Lower lobe of right lung (tissue), 2 donors: ENCODE data around the gene CMTM2. TPM values are rescaled to one million over a fixed set of nuclear protein-coding genes. Genes with fewer than 3 reads are reported as not detected.

Experiments used
- ATAC-seq, 2 donors: fragments of 200-7000 bp; cut with Tn5 transposase; one replicate each; pipeline ENCODE4 v1.9.1; 2020 to 2022; ENCODE audit warnings: mild to moderate bottlenecking in 2 of 2, moderate library complexity in 2 of 2
- DNase-seq: peaks from one replicate; pipeline ENCODE4 v3.0.0-alpha.2; 2020
- H3K27ac ChIP-seq: fragments of 200-600 bp; one replicate; pipeline ENCODE4 v1.8.0; 2022
- H3K27me3 ChIP-seq: fragments of 200-600 bp; one replicate; pipeline ENCODE4 v1.8.0; 2022; ENCODE audit warnings: low read depth
- H3K36me3 ChIP-seq: fragments of 200-600 bp; one replicate; pipeline ENCODE4 v1.8.0; 2022; ENCODE audit warnings: mild to moderate bottlenecking
- H3K4me1 ChIP-seq: fragments of 200-600 bp; one replicate; pipeline ENCODE4 v1.8.0; 2022
- H3K4me3 ChIP-seq: fragments of 200-600 bp; one replicate; pipeline ENCODE4 v1.8.0; 2022; ENCODE audit warnings: mild to moderate bottlenecking
- H3K9me3 ChIP-seq: fragments of 200-600 bp; one replicate; pipeline ENCODE4 v1.8.0; 2022
- intact Hi-C: fragments of 100-400 bp; cut with DNase I; formaldehyde crosslinking; loops from one replicate; pipeline ENCODE4 v1.11.0; 2022
- total RNA-seq: library from RNA; stranded (reverse); fragmentation: NEBNext Ultra II Directional; extraction: Animal tissue kit (Norgen Biotek cat#: 25700); gene quantifications from one replicate; pipeline ENCODE4 v1.2.1, GENCODE V29; 2021
- TF ChIP-seq, protein P1 (sequence below): fragments of 200-600 bp; IDR thresholded peaks from one replicate; pipeline ENCODE4 v1.8.0; 2022; ENCODE audit warnings: antibody characterized with exemption, mild to moderate bottlenecking
- donor health status: DM: no; HTN: yes; CAD: no; lungs with severe emphysema.

CMTM2 gene
- total RNA-seq, 1 donor from 2014 or later = 4.0 TPM

DNA sequence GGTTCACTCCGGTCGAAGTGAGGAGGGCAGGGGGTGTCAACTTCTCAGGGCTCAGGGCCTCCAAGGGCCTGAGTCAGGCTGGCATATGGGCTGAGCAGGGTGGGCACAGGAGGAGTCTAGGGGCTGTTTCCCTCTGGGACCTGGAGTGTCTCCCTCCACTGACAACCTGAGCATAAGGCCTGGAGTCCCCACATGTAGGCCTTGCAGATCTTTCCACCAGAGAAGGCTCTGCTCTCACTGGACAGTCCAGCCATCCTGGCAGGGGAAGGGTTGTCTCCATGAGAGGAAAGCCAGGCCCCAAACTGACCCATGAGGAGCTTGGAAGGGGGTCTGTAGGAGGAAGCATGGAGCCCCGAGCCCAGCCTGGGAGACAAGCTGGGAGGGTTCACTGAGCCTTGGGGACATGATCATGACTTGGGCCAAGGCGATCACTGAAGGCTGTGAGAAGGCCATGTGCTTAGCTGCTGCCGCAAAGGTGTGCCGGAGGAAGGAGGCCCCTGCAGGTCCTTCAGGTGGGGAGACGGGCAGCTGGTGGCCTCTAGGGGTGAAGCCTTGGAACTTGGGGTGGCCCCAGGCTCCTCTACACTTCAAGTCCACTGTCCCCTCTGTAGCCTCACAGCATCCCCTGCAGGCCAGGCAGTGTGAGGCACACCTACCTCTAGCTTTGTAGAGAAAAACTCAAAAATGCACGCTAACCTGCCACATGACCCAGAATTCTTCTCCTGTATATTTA lies 9.9 kb downstream of the CMTM2 start:
- ATAC-seq (peak; percentile 91 to 92), DNase-seq (peak; percentile 77)
- TF ChIP-seq, protein P1, sequence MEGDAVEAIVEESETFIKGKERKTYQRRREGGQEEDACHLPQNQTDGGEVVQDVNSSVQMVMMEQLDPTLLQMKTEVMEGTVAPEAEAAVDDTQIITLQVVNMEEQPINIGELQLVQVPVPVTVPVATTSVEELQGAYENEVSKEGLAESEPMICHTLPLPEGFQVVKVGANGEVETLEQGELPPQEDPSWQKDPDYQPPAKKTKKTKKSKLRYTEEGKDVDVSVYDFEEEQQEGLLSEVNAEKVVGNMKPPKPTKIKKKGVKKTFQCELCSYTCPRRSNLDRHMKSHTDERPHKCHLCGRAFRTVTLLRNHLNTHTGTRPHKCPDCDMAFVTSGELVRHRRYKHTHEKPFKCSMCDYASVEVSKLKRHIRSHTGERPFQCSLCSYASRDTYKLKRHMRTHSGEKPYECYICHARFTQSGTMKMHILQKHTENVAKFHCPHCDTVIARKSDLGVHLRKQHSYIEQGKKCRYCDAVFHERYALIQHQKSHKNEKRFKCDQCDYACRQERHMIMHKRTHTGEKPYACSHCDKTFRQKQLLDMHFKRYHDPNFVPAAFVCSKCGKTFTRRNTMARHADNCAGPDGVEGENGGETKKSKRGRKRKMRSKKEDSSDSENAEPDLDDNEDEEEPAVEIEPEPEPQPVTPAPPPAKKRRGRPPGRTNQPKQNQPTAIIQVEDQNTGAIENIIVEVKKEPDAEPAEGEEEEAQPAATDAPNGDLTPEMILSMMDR = peak; percentile 67
- Histone ChIP-seq H3K9me3 (no peaks in the 10 kb centered on the region), H3K4me3 (no peak overlapping the region), H3K27me3 (no peaks in the 10 kb centered on the region), H3K4me1 (peaks cover 30% of the 10 kb centered on the region), H3K27ac (no peak overlapping the region), H3K36me3 (no peaks in the 10 kb centered on the region)
- intact Hi-C loops = no loop called here

DNA sequence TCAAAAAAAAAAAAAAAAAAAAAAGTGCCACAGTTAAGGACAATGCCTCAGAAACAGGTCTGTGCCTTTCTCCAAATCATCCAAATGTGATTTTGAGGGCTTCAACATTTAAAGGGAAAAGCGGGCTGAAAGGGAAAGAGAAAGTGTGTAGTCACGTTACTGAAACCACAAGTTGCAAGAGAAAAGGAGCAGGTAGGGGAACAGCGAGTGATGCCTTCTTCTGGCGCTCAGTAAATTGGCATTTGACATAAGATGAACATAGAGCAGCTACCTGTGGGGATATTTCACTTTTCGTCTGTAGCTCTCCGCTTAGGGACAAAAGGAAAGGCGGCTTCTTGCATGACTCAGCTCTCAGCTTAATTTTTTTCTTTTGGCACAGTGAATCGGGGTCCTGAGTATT lies 11.1 kb downstream of the CMTM2 start:
- intact Hi-C loops = no loop called here

DNA sequence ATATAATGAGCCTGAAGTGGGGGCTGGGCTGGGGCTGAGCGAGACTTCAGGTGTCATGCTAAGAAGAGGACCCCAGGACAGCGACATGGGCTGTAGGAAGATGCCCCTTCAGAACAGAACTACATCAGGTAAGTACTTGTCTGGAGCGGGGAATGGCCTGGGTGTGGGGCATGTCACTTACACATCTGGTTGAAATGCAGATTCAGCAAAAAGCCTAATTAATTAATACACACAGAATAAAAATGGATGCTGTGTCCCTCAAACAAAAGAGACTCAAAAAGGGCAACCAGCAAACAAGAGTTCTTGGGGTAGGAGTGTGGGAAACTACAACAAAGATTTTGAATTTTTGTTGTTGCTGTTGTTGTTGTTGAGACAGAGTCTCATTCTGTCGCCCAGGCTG lies 11.8 kb downstream of the CMTM2 start:
- H3K4me3 ChIP-seq = no peak overlapping the region
- H3K27ac ChIP-seq = no peak overlapping the region
- H3K27me3 ChIP-seq = no peaks in the 10 kb centered on the region
- DNase-seq (no peak), ATAC-seq (no peak)
- TF ChIP-seq, protein P1 = no peak
- peaks cover 20% of the 10 kb centered on the region for H3K4me1 ChIP-seq
- no peaks in the 10 kb centered on the region for H3K9me3 ChIP-seq
- no peaks in the 10 kb centered on the region for H3K36me3 ChIP-seq
- intact Hi-C loops = no loop called here

More for the DNA sequence above, 11.1 kb downstream of the CMTM2 start:
- DNase-seq (no peak), ATAC-seq (no peak)
- Histone ChIP-seq H3K4me3 (peak overlapping the region; percentile 28), H3K27ac (no peak overlapping the region), H3K9me3 (no peaks in the 10 kb centered on the region), H3K36me3 (no peaks in the 10 kb centered on the region), H3K27me3 (no peaks in the 10 kb centered on the region), H3K4me1 (peaks cover 27% of the 10 kb centered on the region)
- TF ChIP-seq, protein P1 = no peak

DNA sequence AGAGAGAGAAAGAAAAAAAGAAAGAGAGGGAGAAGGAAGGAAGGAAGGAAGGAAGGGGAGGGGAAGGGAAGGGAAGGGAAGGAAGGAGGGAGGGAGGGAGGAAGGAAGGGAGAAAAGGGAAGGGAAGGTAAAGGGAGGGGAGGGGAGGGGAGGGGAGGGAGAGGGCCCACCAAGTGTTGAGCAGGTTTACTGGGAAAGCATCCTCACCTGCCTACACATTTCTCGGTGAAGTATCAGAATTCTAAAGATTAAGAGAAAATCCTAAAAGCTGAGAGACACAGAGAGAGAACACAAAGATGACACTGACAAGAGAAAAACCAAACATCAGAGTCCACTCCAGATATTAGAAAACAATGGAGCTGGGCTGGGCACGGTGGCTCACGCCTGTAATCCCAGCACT lies 13.0 kb downstream of the CMTM2 start:
- TF ChIP-seq, protein P1 = no peak
- Histone ChIP-seq H3K4me1 (peaks cover 11% of the 10 kb centered on the region), H3K9me3 (no peaks in the 10 kb centered on the region), H3K36me3 (no peaks in the 10 kb centered on the region), H3K4me3 (no peak overlapping the region), H3K27me3 (no peaks in the 10 kb centered on the region), H3K27ac (no peak overlapping the region)
- intact Hi-C loops = no loop called here
- no peak for ATAC-seq
- no peak for DNase-seq

DNA sequence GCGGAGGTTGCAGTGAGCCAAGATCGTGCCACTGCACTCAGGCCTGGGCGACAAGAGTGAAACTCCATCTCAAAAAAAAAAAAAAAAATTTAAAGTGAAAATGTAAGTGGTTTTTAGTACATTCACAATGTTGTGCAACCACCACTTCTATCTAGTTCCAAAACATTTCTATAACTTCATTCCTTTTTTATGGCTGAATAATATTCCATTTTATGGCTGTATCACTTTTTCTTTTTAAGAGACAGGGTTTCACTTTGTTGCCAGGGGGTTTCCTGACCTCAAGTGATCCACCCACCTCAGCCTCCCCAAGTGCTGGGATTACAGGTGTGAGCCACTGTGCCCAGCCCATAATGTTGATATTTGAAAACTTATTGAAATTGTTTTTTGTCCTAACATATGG lies 13.6 kb downstream of the CMTM2 start:
- intact Hi-C loops = no loop called here
- DNase-seq = no peak
- no peak overlapping the region for H3K27ac ChIP-seq
- TF ChIP-seq, protein P1 = no peak
- no peaks in the 10 kb centered on the region for H3K36me3 ChIP-seq
- H3K9me3 ChIP-seq = no peaks in the 10 kb centered on the region
- H3K4me3 ChIP-seq = no peak overlapping the region
- ATAC-seq = no peak
- H3K4me1 ChIP-seq = peaks cover 6% of the 10 kb centered on the region
- H3K27me3 ChIP-seq = no peaks in the 10 kb centered on the region
